Retinal pigment epithelial cell (primary cell): Measurements from ENCODE around the gene SH2D1A.
A peak's percentile ranks its signal among the peaks of the same experiment; 100 is the strongest.
"Not testable (repeated sequence)": the region's sequence is repeated elsewhere in the genome, so short reads cannot be mapped to it uniquely, and the experiment has no call there.

Experiments
- DNase-seq: peaks from one replicate; pipeline ENCODE4 v3.0.0-alpha.2; 2010; ENCODE audit warnings: low read depth
- H3K4me3 ChIP-seq: 2 replicates; pipeline ENCODE4 v1.5.1; 2011; ENCODE audit warnings: mild to moderate bottlenecking, low read length, control low read depth, moderate library complexity
- CTCF ChIP-seq: conservative IDR thresholded peaks from 2 replicates; pipeline ENCODE4 v1.5.1; 2011; ENCODE audit warnings: low read depth, low read length, control low read depth, inconsistent platforms

Gene SH2D1A

GRCh38 chrX:124405868-124406267 is 59.5 kb downstream of the SH2D1A start:
- H3K4me3 ChIP-seq: no peak overlapping the region
- no peak for DNase-seq
- TF ChIP-seq CTCF: no peak

GRCh38 chrX:124406294-124407014 is 60.1 kb downstream of the SH2D1A start:
- H3K4me3 ChIP-seq: no peak overlapping the region
- DNase-seq: no peak
- TF ChIP-seq CTCF: peak; percentile 54

GRCh38 chrX:124407226-124407625 is 60.9 kb downstream of the SH2D1A start:
- DNase-seq: no peak
- TF ChIP-seq CTCF: no peak
- no peak overlapping the region for H3K4me3 ChIP-seq

DNA sequence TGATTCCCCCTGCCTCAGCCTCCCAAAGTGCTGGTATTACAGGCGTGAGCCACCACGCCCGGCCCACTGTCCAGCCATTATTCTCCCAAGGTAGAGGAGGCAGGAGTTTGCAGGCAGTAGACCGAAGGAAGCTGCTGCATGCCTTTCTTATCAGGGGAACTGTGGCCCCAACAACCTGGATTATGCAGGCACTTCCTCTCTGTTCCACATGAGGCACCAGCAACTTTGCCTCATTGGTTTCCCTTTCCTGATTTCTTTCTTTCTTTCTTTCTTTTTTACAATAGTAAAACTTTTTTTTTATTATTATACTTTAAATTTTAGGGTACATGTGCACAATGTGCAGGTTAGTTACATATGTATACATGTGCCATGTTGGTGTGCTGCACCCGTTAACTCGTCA is 62.0 kb downstream of the SH2D1A start:
- DNase-seq, H3K4me3 ChIP-seq: not testable (repeated sequence)

DNA sequence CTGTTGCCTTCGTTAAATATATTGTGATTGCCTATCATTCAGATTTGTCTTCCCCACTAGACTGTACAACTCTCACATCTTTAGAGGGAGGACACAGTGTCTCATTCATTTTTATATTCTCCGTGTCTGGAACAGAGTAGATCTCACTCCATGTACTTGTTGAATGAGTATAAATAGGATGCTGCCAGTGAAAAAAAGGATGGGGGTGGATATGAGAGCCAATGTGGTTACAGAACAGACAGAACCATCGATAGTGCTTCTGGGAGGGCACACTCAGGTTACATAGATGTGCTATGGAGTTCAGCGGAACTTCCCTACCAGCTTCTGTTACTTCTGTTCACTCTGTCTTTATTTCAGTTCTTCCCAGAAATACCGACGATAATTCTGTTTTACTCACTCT is 66.9 kb downstream of the SH2D1A start:
- no peak overlapping the region for H3K4me3 ChIP-seq
- TF ChIP-seq CTCF: no peak

GRCh38 chrX:124414281-124414680 is 67.9 kb downstream of the SH2D1A start:
- no peak for DNase-seq
- no peak for TF ChIP-seq CTCF
- no peak overlapping the region for H3K4me3 ChIP-seq

More for the DNA sequence above, 66.9 kb downstream of the SH2D1A start:
- no peak for DNase-seq

- no peak for TF ChIP-seq CTCF
- no peak for DNase-seq
- no peak overlapping the region for H3K4me3 ChIP-seq
Observed at GRCh38 chrX:124415115-124415800, 68.9 kb downstream of the SH2D1A start.
